ENCODE measurements around the gene FUZ. TPM values are rescaled to one million over a fixed set of nuclear protein-coding genes. Genes with fewer than 3 reads are reported as not detected.

The FUZ gene
- total RNA-seq = 10 to 100 TPM; 11.0 to 16.2 TPM
- long read RNA-seq, transcript FUZ-201 (11 exons, 1,675 nt) = major isoform, 8 of 23 reads
- long read RNA-seq, partial matches to known transcripts = 3 of 23 reads
- long read RNA-seq, other reads (novel, unspliced or antisense) = 9 of 23 reads

GRCh38 chr19:49812997-49813861 lies at the start of gene FUZ:
TSS of gene FUZ (minus strand) at chr19:49813292. CDS start at chr19:49813106, 186 bp downstream.
- peak; percentile 98 for DNase-seq
- intact Hi-C loops (cut with DNase I) = loop anchor here (5.0 to 10.0 kb wide), 2 partner anchors 52 to 131 kb away; partner anchors contain the start of gene PNKP (in 1 of the 2)
- ATAC-seq = peak; percentile 76 to 82

DNA sequence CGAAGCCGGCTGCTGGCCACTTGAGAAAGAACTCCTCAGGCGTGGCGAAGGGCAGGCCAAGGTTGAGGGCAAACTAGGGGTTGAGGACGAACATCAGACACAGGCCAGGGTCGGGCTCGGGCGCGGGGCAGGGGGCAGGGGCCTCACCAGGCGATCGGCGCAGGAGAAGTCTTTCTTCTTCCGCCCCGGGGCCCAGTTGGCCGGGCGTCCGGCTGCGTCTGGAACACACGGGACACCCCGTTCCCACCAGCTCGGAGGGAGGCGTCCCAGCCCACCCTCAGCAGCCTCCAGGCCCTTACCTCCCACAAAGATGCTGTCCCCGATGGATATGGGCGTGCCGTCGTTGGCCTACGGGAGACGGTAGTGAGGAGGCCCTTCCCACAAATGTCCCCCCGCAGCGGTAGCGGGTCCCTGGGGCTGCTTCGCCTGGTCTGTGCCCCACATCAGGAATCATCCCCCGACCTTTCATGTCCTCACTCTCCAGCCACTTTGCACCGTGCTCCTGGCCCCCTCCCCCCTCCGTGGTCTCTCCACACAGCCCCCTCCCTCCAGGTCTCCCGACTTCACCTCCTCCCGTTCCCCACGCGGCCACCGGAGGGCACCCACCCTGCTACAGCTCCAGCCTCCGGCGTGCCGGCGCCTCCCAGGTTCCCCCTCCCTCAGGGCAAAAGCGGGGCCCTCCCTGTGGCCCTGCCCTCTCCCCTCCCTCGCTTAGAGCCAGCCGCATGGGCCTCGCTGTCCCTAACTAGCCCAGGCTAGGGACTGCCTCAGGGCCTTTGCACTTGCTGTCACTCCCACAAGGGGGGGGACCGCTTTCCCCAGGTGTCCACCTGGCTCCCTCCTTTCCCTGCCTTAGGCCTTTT lies 49.5 kb upstream of the FUZ start:
- peak; percentile 33 for DNase-seq
- intact Hi-C loops (cut with DNase I) = loop anchor here in 1 of 2 donors (10.0 kb wide), 1 partner anchor 48 kb away; the partner anchor contains the start of genes FUZ and MED25

DNA sequence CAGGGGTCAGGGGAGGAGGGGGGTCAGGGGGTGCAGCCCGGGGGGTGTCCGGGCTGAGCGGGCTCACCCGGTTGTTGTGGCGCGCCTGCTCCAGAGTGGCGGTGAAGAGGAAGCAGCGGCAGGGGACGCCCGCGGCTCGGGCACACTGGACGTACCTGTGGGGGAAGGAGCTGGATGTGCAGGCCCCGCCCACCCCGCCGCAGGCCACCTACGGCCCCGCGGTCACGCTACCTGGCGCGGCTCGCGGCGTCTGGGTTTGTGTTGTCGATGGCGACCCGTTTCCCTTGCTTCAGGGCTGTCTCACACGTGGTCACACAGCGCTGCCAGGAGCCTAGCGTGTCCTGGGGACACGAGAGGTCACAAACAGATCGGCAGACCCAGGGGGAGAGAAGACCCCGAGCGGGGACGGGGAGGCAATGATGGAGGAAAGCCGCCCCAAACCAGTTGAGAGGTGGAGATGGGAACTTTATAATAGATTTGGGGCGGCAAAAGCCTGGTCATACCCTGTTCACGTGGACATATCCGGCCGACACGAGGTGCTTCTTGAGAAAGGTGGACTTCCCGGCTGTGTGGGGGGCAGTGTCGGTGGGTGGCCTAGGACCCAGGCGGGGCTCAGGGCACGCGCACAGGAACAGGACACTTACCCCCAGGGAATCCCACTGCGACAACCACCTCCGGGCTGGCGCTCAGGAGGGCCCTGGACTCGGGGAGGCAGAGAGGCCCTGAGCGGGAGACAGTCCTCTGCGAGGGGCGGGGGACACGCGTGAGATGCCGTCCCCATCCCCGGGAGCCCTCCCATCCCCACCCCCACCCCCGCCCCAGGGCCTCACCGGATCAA lies 48.7 kb upstream of the FUZ start:
- DNase-seq = no peak
- no peak for ATAC-seq
- intact Hi-C loops (cut with DNase I) = loop anchor here in 1 of 2 donors (10.0 kb wide), 1 partner anchor 47 kb away; the partner anchor contains the start of genes FUZ and MED25

More for the DNA sequence above, 49.5 kb upstream of the FUZ start:
- no peak for ATAC-seq

GRCh38 chr19:49861107-49861506 lies 48.0 kb upstream of the FUZ start:
- intact Hi-C loops (cut with DNase I) = loop anchor here in 1 of 2 donors (10.0 kb wide), 1 partner anchor 46 kb away; the partner anchor contains the start of genes FUZ and MED25
- DNase-seq = peak; percentile 77
- peak in 1 of 2 donors; percentile 5 for ATAC-seq

- intact Hi-C loops (cut with DNase I) = loop anchor here in 1 of 2 donors (10.0 kb wide), 1 partner anchor 46 kb away; the partner anchor contains the start of genes FUZ and MED25
- no peak for ATAC-seq
These were observed 47.4 kb upstream of the FUZ start for GRCh38 chr19:49860336-49861102.

DNA sequence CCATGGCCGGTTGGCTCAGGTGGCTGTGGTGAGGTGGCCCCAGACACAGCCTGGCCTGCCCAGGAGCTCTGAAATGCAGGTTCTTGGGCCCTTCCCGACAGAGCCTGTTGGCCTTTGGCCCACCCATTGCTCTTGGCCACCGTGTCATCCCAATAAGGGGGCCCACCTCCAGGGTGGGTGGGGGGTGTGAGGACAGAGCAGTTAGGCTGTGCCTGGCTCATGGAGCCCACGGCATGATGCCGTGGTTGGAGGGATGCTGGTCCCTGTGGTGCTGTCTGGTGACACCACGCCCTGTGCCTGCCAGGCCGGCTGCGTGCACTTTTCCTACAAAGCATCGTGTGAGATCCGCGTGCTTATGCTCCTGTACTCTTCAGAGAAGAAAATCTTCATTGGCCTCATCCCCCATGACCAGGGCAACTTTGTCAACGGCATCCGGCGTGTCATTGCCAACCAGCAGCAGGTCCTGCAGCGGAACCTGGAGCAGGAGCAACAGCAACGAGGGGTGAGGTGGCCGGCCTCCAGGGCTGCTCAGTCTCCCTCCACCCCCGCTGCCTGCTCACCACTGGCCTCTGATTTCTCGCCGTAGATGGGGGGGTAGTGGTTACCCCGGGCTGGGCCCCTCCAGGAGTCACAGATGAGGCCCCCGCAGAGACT lies 46.7 kb upstream of the FUZ start:
- ATAC-seq (no peak), DNase-seq (no peak)
- intact Hi-C loops (cut with DNase I) = loop anchor here in 1 of 2 donors (10.0 kb wide), 1 partner anchor 45 kb away; the partner anchor contains the start of genes FUZ and MED25

More at GRCh38 chr19:49860336-49861102, 47.4 kb upstream of the FUZ start:
- no peak for DNase-seq

DNA sequence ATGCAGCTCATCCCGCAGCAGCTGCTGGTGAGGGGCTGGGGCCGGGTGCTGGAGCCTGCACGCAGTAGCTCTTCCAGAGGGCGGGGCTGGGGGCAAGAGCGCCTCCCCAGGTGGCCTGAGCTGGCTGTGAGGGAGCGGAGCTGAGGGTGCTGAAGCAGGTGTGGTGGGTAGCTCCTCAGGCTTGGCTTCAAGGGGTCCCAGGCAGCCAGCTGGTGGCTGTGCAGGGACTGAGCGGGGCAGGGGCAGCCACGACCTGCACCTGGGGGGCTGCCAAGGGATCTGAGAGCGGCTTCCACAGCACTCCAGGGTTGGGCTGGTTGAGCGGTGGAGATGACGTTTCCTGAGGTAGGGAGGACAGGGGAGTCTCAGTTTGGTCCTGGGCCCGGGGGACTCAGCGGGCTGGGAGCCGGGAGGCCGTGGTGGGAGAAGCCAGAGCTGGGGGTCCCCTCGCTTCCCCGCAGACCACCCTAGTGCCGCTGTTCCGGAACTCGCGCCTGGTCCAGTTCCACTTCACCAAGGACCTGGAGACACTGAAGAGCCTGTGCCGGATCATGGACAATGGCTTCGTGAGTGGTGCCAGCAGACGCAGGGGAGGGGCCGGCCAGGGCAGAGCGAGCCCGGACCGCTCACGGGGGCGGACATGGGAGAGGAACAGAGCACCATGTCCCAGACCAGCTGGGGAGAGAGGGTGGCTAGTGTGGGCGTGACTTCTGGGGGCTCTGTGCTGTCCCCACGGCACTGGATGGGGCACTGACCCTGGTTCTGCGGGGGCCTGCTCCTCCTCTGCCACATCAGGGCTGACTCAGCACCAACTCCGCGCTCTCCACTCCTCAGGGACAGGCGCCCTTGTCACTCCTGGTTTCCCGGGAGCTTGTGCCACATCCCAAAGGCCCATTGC lies 45.2 kb upstream of the FUZ start:
- ATAC-seq = peak in 1 of 2 donors; percentile 1
- intact Hi-C loops (cut with DNase I) = no loop called here
- peak; percentile 18 for DNase-seq

GRCh38 chr19:49857838-49858087 lies 44.7 kb upstream of the FUZ start:
- no peak for ATAC-seq
- DNase-seq = no peak
- intact Hi-C loops (cut with DNase I) = no loop called here

GRCh38 chr19:49857061-49857837 lies 44.2 kb upstream of the FUZ start:
- ATAC-seq (no peak), DNase-seq (no peak)
- intact Hi-C loops (cut with DNase I) = no loop called here

GRCh38 chr19:49856574-49857021 lies 43.5 kb upstream of the FUZ start:
- ATAC-seq (no peak), DNase-seq (no peak)
- intact Hi-C loops (cut with DNase I) = no loop called here

DNA sequence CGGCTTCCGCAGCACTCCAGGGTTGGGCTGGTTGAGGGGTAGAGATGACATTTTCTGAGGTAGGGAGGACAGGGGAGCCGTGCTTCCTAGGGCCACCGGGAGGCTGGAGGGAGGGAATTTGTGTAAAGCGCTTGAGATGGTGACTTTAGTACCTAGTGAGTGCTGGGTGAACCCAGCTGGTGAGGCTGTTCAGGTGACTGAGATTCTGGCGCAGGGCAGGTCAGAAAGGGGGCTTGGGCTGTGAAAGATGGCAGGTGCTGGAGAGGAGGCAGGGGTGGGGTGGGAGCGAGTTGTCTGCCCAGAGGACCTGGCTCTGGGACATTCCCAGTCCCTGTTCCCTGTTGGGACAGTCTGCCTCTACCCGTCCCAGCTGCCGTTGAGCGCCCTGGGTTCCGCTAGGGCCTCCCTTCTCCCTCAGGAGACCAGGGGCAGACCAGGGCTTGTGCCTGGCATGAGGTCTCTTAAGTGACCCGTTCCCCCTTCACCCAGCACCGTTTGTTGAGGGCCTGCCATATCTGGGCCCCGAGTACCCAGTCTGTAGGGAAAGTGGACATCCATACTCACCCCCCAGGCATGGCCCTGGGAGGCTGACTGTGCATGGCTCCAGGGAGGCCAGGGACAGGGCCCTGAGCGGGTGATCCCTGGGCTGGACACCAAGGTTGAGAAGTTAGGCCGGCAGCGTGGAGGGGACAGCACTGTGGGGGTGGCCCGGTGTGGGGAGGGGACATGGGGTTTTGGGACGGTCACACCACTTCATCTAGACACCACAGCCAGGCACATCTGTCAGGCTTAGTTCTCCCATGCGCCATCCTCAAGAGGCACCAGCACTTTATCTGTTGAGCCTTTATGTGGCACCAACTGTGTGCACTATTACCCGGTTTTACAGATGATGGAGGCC lies 42.8 kb upstream of the FUZ start:
- intact Hi-C loops (cut with DNase I) = no loop called here
- DNase-seq = no peak
- ATAC-seq = no peak

DNA sequence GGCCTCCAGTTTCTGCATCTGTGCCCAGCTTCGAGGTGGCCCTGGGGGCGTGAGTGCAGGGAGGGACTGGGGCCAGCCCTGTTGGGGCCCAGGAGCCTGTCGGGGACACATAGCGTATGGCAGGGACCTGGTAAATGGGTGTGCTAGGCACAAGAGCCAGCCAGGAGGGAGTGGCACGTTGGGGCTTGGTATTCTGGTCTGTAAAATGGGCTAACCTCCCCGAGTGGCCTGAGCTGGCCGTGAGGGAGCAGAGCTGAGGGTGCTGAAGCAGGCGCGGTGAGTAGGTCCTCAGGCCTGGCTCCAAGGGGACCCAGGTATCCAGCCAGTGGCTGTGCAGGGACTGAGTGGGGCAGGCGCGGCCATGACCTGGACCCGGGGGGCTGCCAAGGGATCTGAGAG lies 42.2 kb upstream of the FUZ start:
- DNase-seq = no peak
- ATAC-seq = no peak
- intact Hi-C loops (cut with DNase I) = no loop called here

GRCh38 chr19:49854378-49855263 lies 41.5 kb upstream of the FUZ start:
- DNase-seq (no peak), ATAC-seq (no peak)
- intact Hi-C loops (cut with DNase I) = loop anchor here in 1 of 2 donors (5.0 kb wide), 1 partner anchor 37 kb away; the partner anchor contains the start of gene MED25

Measured in left cardiac atrium (tissue), 4 donors.